B cell (primary cell): ENCODE measurements around the gene ANKRD52. TPM values are rescaled to one million over a fixed set of nuclear protein-coding genes. Genes with fewer than 3 reads are reported as not detected.

ENCODE experiments used
- ATAC-seq: fragments of 200-7000 bp; cut with Tn5 transposase; one replicate; pipeline ENCODE4 v1.10.0; 2021; ENCODE audit warnings: low read depth, mild to moderate bottlenecking, moderate number of reproducible peaks, moderate library complexity
- CTCF ChIA-PET: fragments of 350-600 bp; sonication (Branson Sonifier 250); formaldehyde crosslinking; loops from one replicate; lab custom pipeline; 2021; ENCODE audit warnings: antibody characterized with exemption, inconsistent platforms; lab: Charles Lee
- POLR2A ChIA-PET: fragments of 350-600 bp; sonication (Branson Sonifier 250); formaldehyde crosslinking; loops from one replicate; lab custom pipeline; 2021; ENCODE audit warnings: antibody characterized with exemption; lab: Charles Lee
- DNase-seq: peaks from one replicate; pipeline ENCODE4 v3.0.0; 2013
- H2AFZ ChIP-seq: 2 replicates; pipeline ENCODE4 v1.6.1; 2012; ENCODE audit warnings: mild to moderate bottlenecking, low read depth, low read length; ENCODE audit not compliant: insufficient read depth, poor library complexity, severe bottlenecking
- H3K27ac ChIP-seq, 2 donors: 1 replicate in 1 of 2; 2 replicates in 1 of 2; pipeline ENCODE4 v1.5.1; 2012 to 2013; ENCODE audit warnings: low read length in 2 of 2, mild to moderate bottlenecking in 2 of 2, moderate library complexity in 1 of 2
- H3K27me3 ChIP-seq, 4 experiments: fragments of 200-600 bp in 1 of 4; sonication (generic) in 1 of 4; replicated peaks in 1 of 4; 1 replicate in 2 of 4; 2 replicates in 2 of 4; pipeline versions ENCODE4 v1.6.1 to v1.7.0; 2013 to 2016; ENCODE audit warnings: low read length in 3 of 4, mild to moderate bottlenecking in 2 of 4, mixed read lengths in 1 of 4, moderate library complexity in 1 of 4; ENCODE audit not compliant: insufficient read depth in 4 of 4, control insufficient read depth in 3 of 4; ENCODE audit errors: control extremely low read depth in 1 of 4
- H3K36me3 ChIP-seq, 2 experiments: replicated peaks in 1 of 2; 1 replicate in 1 of 2; 2 replicates in 1 of 2; pipeline versions ENCODE4 v1.6.1 to v1.7.1; 2013; ENCODE audit warnings: low read length in 1 of 2; ENCODE audit not compliant: insufficient read depth in 2 of 2, control insufficient read depth in 1 of 2; ENCODE audit errors: control extremely low read depth in 1 of 2, extremely low read depth in 1 of 2
- H3K4me1 ChIP-seq, 2 donors: fragments of 200-600 bp in 1 of 2; sonication (generic) in 1 of 2; 1 replicate in 1 of 2; 2 replicates in 1 of 2; pipeline versions ENCODE4 v1.5.1 to v1.6.1; 2013 to 2017; ENCODE audit warnings: low read length in 2 of 2; ENCODE audit not compliant: control insufficient read depth in 2 of 2, insufficient read depth in 2 of 2
- H3K4me2 ChIP-seq: replicated peaks from 2 replicates; pipeline ENCODE3; 2012; ENCODE audit warnings: mild to moderate bottlenecking, low read depth, low read length; ENCODE audit not compliant: poor library complexity, severe bottlenecking
- H3K4me3 ChIP-seq, 5 experiments: fragments of 200-600 bp in 1 of 5; sonication (generic) in 1 of 5; 1 replicate in 3 of 5; 2 replicates in 2 of 5; pipeline versions ENCODE4 v1.5.1 to v1.7.0; 2011 to 2016; ENCODE audit warnings: low read length in 4 of 5, mild to moderate bottlenecking in 4 of 5, low read depth in 2 of 5, control low read depth in 1 of 5, moderate library complexity in 1 of 5; ENCODE audit not compliant: insufficient read depth in 1 of 5; ENCODE audit errors: control extremely low read depth in 1 of 5, extremely low read depth in 1 of 5
- H3K79me2 ChIP-seq: fragments of 200-600 bp; sonication (generic); one replicate; pipeline ENCODE4 v1.6.0; 2016; ENCODE audit warnings: low read length; ENCODE audit not compliant: control insufficient read depth, insufficient read depth
- H3K9ac ChIP-seq: fragments of 200-600 bp; sonication (generic); 2 replicates; pipeline ENCODE4 v1.6.1; 2017; ENCODE audit warnings: mild to moderate bottlenecking, low read length, moderate library complexity
- H3K9me3 ChIP-seq, 3 donors: one replicate each; pipeline versions ENCODE4 v1.6.1 to v1.7.1; 2013; ENCODE audit warnings: low read length in 2 of 3; ENCODE audit not compliant: control insufficient read depth in 2 of 3, insufficient read depth in 1 of 3; ENCODE audit errors: control extremely low read depth in 1 of 3
- H4K20me1 ChIP-seq: 2 replicates; pipeline ENCODE4 v1.6.0; 2012; ENCODE audit warnings: mild to moderate bottlenecking, low read length; ENCODE audit not compliant: insufficient read depth, control insufficient read depth, poor library complexity, severe bottlenecking
- H3K27ac Mint-ChIP-seq: one replicate; pipeline ENCODE4 v1.8.0; 2021; ENCODE audit warnings: mixed read lengths
- H3K27me3 Mint-ChIP-seq: one replicate; pipeline ENCODE4 v1.8.0; 2021; ENCODE audit warnings: mixed read lengths
- H3K4me1 Mint-ChIP-seq: one replicate; pipeline ENCODE4 v1.8.0; 2021; ENCODE audit warnings: mixed read lengths
- H3K4me3 Mint-ChIP-seq: one replicate; pipeline ENCODE4 v1.8.0; 2021; ENCODE audit warnings: mixed read lengths
- H3K9me3 Mint-ChIP-seq: one replicate; pipeline ENCODE4 v1.8.0; 2022; ENCODE audit warnings: mixed read lengths; ENCODE audit not compliant: insufficient read depth
- CTCF ChIP-seq: fragments of 200-600 bp; IDR thresholded peaks from one replicate; pipeline ENCODE4 v1.8.0; 2022; ENCODE audit warnings: antibody characterized with exemption, mild to moderate bottlenecking
- EZH2 ChIP-seq: IDR thresholded peaks from 2 replicates; pipeline ENCODE4 v1.6.1; 2012; ENCODE audit warnings: borderline replicate concordance, low read depth, mild to moderate bottlenecking, moderate library complexity, low read length; ENCODE audit not compliant: insufficient read depth, poor library complexity, severe bottlenecking
- WGBS: methylation state at CpG from one replicate; pipeline ENCODE4 v1.1.5; 2013; ENCODE audit warnings: missing lambda C conversion rate; ENCODE audit not compliant: insufficient coverage; 5-methylcytosine and 5-hydroxymethylcytosine counted together
- intact Hi-C: fragments of 100-400 bp; cut with micrococcal nuclease; formaldehyde crosslinking; loops from one replicate; pipeline ENCODE4 v1.10.0; 2022
- polyA plus RNA-seq: library from polyadenylated mRNA; depleted of rRNA; stranded (reverse); fragments of >200 nt; gene quantifications from 2 replicates; pipeline ENCODE4 v1.2.3, GENCODE V29; 2012
- total RNA-seq, 2 donors: library from RNA; stranded (reverse); fragments of 120-200 nt in 1 of 2; gene quantifications; 1 replicate in 1 of 2; 2 replicates in 1 of 2; pipeline versions ENCODE4 v1.2.3 to v1.2.4, GENCODE V29; 2013 to 2022

ANKRD52 gene
- total and polyA plus RNA-seq, 2 donors (not counting 1 experiment from before 2014, with no cell fraction given) = 17.9 to 46.5 TPM

GRCh38 chr12:56206452-56207166 lies 51.6 kb downstream of the ANKRD52 start:
- Mint-ChIP-seq H3K4me1 (peaks cover 47% of the 10 kb centered on the region), H3K27ac (peak overlapping the region; percentile 89), H3K9me3 (no peaks in the 10 kb centered on the region), H3K4me3 (no peak overlapping the region), H3K27me3 (no peaks in the 10 kb centered on the region)
- H3K79me2 ChIP-seq = peaks cover 12% of the 10 kb centered on the region
- intact Hi-C loops = loop anchor here (1.0 to 5.0 kb wide), 3 partner anchors 18 to 261 kb away; partner anchors contain the start of genes ANKRD52, NABP2 and SPRYD4
- H3K4me1 ChIP-seq = peaks cover 9 to 18% of the 10 kb centered on the region in 2 donors
- peaks cover 6% of the 10 kb centered on the region for H4K20me1 ChIP-seq
- H3K9me3 ChIP-seq = no peaks in the 10 kb centered on the region
- peaks cover 3 to 58% of the 10 kb centered on the region in 2 experiments for H3K36me3 ChIP-seq
- H3K27me3 ChIP-seq = no peaks in the 10 kb centered on the region
- POLR2A ChIA-PET = interaction anchor here (0.5 to 4.9 kb wide), 3 partner anchors 15 to 55 kb away, joined by 3 to 65 read pairs (median 6); partner anchors contain the start of genes RNF41 and SMARCC2
- DNase-seq (peak; percentile 65), ATAC-seq (no peak)
- H3K4me3 ChIP-seq = no peak overlapping the region
- H3K27ac ChIP-seq = peak overlapping the region in 1 of 2 donors; percentile 65
- no peak overlapping the region for H2AFZ ChIP-seq
- CTCF ChIA-PET = interaction anchor here (0.6 to 7.6 kb wide), 19 partner anchors 9 to 490 kb away, joined by 3 to 126 read pairs (median 4); partner anchors contain the start of genes ANKRD52, CNPY2, COQ10A and NABP2
- WGBS = 91% methylated on average over 10 of the region's 14 CpGs
- TF ChIP-seq CTCF (peak; percentile 63), EZH2 (no peak)
- no peak overlapping the region for H3K9ac ChIP-seq
- H3K4me2 ChIP-seq = no peak overlapping the region

DNA sequence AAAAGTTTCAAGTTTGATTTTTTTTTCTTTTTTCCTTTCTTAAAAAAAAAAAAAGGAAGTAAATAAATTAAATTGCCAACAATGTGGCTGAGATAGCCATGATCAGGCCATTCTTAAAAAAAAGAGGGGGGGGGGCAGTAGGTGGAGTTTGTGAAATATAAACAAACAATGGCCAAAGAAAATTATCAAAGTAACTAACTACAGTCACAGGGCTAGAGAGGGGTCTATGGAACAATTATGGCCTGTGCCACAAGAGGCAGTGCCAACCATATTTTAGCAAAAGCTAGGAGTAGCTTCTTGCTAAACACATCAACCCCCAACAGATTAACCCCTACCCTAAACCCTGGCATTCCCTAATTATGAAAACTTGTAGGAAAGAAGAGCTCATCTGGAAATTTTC lies 52.7 kb downstream of the ANKRD52 start:
- Histone ChIP-seq H3K9me3 (no peaks in the 10 kb centered on the region), H3K79me2 (peaks cover 8% of the 10 kb centered on the region), H3K4me3 (no peak overlapping the region), H2AFZ (no peak overlapping the region), H3K27ac (peak overlapping the region; percentile 9 to 52), H3K4me1 (peaks cover 9 to 15% of the 10 kb centered on the region in 2 donors), H3K36me3 (peaks cover 3 to 48% of the 10 kb centered on the region in 2 experiments), H3K9ac (no peak overlapping the region), H4K20me1 (peaks cover 6% of the 10 kb centered on the region), H3K4me2 (no peak overlapping the region), H3K27me3 (no peaks in the 10 kb centered on the region)
- CTCF ChIA-PET = interaction anchor here (0.7 to 7.6 kb wide), 14 partner anchors 13 to 400 kb away, joined by 3 to 126 read pairs (median 4); partner anchors contain the start of genes ANKRD52, COQ10A, NABP2 and RNF41
- Mint-ChIP-seq H3K27me3 (no peaks in the 10 kb centered on the region), H3K4me3 (no peak overlapping the region), H3K27ac (peak overlapping the region; percentile 89), H3K9me3 (no peaks in the 10 kb centered on the region), H3K4me1 (peaks cover 45% of the 10 kb centered on the region)
- ATAC-seq (no peak), DNase-seq (peak; percentile 35)
- POLR2A ChIA-PET = interaction anchor here (0.6 to 4.9 kb wide), 3 partner anchors 11 to 212 kb away, joined by 3 to 65 read pairs (median 4); partner anchors contain the start of gene RNF41
- TF ChIP-seq CTCF = peak; percentile 35
- no peak for TF ChIP-seq EZH2
- intact Hi-C loops = loop anchor here (5.0 kb wide), 2 partner anchors 52 to 262 kb away; partner anchors contain the start of genes ANKRD52 and SPRYD4
